GM21737 (cell line): ENCODE measurements around the gene TTC39A.
"Not testable (repeated sequence)": the region's sequence is repeated elsewhere in the genome, so short reads cannot be mapped to it uniquely, and the experiment has no call there.

Experiments used
- ATAC-seq: cut with Tn5 transposase; IDR thresholded peaks from one replicate; pipeline ENCODE4 v1.9.1; 2021; ENCODE audit warnings: mild to moderate bottlenecking, moderate library complexity; ENCODE audit not compliant: unreplicated experiment

The TTC39A gene

DNA sequence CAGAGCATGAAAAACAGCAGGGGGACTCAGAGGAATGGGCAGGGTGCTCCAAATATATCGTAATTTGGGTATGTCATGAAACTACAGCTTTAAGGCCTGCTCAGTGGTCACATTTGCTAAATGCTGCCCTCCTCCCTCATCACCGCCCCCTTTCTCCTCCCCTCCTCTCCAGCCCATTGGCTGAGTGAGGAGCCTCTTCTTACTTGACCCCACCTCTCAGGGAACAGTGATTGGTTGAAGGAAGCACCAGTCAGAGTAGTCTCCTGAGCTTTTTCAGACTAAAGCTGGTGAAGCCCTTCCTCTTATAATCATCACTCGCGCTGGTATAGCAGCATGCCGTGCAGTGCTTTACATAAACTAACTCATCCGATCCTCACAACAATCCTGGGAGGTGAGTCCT is 10.0 kb upstream of the TTC39A start:
- ATAC-seq, result no peak

DNA sequence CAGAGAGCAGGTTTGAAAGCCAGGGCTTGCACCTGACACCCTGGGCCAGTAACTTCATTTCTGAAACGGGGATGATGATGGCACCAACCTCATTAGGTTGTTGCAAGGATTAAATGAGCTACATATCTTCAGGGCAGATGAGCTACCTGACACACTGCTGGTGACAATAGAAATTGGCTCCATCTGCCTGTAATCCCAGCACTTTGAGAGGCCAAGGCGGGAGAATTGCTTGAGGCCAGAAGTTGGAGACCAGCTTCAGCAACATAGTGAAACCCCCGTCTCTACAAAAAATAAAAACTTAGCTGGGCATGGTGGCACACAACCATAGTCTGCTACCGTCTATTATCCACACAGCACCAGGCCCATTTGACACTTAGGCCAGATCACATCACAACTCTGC is 6.3 kb upstream of the TTC39A start:
- ATAC-seq, result no peak

DNA sequence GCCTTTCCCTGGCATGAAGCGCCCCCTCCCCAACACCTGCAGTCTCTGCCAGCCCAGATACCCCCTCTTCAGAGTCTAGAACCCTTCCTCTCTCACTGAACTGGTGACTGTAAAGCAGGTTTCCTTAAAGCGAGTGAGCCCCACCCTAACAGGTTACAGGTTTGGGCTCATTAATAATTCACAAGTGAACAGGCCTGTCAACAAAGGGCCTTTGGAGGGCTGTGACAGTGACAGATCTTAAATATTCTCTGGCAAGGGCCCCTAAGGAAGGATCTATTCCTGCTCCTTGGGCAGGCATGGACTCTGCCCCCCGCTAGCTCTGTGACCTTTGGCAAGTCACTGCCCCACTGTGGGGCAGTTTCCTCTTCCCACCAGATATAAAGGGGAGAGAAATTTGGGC is 5.6 kb upstream of the TTC39A start:
- ATAC-seq, result no peak

DNA sequence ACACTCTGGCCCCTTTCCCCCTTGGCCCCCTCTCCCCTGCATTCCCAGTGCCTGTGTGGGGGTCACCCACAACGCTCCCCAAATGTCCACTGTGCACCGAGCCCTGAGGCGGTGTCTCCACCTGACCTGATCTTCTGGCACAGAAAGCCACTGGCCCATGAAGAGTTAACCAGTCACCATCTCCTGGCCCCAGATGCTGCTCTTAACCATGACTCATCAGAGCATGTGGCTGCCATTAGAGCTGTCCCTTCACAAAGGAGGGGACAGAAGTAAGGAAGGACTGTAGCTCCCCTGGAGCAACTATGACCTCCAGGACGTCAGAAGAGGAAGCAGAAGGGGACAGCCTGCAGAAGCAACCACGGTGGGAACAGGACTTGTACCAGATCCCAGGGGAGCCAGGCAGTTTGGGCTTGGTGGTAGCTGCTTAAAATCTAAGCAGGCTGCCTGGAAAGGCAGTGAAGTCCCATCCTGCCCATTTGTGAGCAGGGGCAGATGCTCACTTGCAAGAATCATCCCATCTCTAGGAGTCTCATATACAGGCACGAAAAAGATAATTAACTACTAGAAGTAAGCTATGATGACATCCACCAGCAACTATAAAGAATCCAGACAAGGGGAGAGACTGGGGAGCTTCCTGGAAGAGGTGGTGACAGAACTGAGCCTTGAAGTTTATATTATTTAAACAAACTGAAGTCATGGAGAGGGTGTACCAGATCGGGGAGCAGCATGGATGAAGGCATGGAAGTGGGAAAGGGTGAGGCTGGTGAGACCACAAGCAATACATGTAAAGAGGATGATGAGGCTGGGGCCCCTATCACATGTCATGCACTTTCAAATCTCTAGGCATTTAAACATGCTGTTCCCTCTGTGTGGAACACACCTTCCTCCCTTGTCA is 1.1 kb upstream of the TTC39A start:
- ATAC-seq, result peak; percentile 45

DNA sequence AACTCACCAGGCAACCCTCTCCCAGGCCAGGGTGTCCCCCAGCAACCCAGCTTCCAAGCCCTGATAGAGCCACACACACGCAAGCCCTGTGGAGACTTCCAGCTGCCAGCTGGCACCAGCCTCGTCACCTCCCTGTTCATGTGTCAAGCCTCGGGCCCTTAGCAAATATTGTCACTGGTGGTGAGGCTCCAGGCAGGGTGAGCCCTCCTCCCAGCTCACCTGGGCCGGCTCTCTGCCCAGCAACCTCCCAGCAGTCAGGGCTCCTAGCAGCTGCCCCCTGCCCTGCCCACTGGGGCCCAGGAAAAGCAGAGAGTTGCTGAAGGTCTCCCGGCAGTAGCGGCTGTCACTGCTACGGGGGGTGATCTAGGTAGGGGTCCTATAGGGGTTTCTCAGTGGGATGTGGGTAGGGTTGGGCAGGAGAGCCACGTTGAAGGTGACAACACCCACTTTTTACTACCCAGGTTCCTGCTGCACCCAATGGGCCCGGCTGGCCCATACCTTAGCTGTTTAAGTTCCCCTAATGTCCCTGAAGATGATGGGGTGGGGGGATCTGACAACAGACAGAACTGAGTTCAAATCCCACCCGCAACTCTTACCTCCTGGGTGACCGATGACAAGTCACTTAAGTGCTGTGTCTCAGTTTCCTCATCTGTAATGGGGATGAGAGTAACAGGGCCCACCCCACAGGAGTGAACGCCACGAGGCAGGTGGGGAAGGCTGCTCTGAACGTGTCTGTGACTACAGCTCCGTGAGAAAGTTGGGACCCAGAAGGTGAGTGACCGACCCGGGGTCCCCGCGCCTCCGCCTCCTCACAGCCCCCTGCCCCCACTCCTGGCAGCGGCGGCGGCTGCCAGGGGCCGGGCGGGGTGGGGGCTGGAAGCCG is 678 bp downstream of the TTC39A start:
- no peak for ATAC-seq

DNA sequence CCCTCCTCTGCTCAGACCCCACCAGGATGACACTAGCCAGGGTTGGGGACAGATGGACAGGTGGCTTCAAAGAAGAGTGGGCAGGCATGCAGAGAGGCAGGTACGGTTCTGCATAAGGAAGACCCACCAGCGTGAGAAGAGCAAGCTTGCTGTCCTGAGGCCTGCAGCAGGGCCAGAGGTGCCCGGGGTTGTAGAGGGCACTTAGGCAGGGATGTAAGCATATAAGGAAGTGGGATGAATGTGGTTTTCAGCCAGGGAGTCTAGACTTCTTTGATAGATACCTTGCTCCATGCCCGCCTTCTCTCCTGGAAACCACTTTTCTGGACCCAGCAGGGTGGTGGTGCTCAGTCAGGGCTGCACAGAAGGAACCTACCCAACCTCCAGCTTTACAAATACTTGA is 1.4 kb downstream of the TTC39A start:
- no peak for ATAC-seq

DNA sequence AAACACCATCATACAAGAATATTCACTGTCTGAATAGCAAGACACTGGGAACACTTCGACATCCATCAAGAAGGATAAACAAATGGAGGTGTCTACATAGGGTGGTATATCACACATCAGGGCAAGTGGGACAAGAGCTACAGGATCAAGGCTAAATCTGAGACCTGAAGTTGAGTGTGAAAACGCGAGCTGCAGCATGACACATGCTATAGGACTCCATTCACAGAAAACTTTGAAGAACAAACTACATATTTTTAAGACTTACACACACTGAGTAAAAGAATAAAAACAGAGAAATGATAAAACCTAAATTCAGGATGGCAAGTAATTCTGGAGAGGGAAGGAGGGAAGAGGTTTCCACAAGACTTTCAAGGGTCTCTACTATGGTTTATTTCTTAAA is 2.1 kb downstream of the TTC39A start:
- ATAC-seq, result no peak

DNA sequence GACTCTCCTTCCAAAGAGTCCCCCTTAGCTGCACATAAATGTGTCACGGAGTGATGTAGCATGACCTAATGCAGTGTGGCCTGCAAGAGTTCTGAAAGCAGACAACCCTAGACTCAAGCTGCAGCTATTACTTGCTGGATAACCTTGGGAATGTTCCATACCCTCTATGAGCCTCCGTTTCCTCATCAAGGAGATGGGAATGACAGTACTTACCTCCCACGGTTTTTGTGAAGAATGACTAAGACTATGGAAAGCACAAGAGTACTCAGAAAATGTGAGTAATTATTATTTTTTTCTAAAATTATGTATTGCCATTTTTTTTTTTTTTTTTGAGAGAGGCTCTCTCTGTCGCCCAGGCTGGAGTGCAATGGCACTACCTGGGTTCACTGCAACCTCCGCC is 3.0 kb downstream of the TTC39A start:
- ATAC-seq, result no peak

DNA sequence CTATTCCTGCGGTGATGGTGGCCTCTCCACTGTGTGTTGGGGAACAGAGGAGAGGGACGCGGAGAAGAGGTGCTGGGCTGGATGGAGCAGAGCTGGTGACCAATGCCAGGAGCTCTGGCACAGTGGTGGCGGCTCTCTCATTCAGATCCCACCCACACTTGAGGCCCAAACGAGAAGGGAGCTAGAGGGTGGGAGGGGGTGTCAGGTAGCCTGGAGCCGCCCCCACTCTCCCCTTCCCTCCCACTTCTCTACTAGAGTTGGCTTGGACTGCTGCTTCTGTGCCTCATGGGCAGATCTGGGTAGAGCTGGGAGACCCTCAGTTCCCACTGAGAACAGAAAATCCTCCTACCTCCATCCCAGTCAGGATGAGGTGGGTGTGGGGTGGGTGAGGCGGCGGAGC is 3.5 kb downstream of the TTC39A start:
- no peak for ATAC-seq

DNA sequence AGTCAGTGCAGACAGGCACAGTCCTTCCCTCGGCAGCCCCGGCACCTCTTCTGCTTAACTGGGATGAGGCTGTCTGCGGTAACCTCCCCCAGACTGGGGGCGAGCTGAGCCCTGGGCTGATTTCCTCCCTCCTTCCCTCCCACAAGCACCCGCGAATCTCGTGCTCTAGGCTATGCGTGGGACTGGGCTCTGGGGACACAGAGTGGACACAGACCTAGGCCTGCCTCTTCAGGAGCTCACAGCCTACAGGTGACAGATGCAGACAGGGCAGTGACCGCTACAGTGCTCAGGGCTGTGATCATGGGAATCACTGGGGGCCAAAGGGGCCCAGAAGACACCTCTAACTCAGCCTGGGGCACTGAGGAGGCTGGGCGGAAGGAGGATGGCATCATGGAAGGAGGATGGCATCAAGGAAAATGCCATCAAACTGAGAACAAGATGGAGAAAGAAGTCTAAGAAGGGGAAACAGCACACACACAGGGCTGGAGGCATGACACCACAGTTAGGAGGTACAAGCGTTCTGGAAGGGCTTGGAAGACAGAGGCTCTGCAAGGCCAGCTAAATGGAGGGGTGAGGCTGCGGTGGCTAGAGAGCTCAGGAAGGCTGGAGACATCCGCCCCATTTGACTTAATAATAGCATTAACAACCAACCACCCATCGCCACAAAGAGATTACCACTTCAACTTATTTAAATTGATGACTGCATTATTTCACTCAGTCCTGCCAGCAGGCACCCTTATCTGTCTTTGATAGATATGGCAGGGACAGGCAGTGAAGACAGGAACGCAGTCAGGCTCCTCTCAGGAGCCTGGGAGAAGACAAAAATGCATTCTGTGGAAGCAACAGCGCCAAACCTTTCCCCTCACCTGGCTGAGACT is 4.2 kb downstream of the TTC39A start:
- ATAC-seq, result no peak

DNA sequence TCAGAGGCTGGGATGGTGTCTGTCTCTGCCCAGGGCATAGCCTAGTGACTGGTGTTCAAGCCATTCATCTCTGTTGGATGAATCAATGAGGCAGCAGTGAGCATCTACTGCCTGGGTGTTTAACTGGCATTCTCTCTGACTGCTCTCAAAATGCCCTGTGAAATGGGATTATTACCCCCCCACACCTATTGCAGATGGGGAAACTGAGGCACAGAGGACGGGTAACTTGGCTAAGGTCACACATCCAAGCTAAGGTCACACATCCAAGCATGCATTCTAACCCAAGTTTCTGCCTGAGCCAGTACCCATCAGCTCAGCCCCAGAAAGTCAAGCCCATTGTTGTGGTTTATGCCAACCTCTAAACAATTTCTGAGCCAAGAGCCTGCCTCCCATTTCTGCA is 5.0 kb downstream of the TTC39A start:
- no peak for ATAC-seq

DNA sequence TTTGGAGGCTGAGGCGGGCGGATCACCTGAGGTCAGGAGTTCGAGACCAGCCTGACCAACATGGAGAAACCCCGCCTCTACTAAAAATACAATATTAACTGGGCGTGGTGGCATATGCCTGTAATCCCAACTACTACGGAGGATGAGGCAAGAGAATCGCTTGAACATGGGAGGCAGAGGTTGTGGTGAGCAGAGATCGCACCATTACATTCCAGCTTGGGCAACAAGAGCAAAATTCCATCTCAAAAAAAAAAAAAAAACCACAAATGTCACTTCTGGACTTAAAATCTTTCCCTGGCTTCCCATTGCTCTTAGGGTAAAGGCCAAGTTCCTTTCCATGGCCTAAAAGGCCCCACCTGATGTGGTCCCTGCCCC is 5.4 kb downstream of the TTC39A start:
- not testable (repeated sequence) for ATAC-seq

DNA sequence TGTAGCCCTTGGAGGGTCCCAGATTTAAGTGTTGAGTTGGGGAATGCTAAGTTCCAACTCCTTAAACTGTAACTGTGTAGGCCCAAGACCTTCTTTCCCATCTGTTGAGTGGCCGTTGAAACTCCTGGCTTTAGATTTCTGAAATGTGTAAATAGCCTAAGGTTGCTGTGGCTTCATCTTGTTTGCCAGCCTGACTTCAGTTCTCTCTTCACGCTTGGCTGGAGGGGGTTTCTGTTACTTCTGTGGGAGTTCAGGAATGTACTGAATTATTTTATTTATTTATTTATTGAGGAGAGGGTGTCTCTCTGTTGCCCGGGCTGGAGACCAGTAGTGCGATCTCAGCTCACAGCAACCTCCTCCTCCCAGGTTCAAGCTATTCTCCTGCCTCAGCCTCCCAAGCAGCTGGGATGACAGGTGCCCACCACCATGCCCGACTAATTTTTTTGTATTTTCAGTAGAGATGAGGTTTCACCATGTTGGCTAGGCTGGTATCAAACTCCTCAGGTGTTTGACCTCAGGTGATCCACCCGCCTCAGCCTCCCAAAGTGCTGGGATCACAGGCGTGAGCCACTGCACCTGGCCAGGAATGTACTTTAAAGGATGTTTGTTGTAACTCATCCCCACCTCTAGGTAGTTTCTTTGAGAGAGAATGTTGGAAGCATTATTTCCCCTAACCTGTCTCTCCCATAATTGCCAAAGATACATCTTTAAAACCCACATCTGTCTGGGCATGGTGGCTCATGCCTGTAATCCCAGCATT is 5.9 kb downstream of the TTC39A start:
- no peak for ATAC-seq

DNA sequence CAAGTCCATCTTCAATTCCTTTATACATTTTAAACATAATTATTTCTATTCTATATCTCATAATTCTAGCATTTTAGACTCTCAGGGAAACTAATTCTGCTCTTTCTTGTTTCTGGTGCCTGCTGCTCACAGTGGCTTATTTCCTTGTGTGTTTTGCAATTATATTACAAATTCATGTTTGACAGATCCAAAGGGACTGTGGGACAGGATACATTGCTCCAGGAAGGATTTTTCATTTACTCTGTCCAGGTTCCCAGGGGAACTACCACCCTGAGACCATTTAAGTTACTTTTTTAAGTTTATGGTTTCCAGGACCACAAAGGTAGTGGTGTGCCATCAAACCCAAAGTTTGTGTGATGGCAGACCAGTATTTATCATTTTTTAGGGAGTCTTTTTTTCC is 6.6 kb downstream of the TTC39A start:
- ATAC-seq, result no peak

DNA sequence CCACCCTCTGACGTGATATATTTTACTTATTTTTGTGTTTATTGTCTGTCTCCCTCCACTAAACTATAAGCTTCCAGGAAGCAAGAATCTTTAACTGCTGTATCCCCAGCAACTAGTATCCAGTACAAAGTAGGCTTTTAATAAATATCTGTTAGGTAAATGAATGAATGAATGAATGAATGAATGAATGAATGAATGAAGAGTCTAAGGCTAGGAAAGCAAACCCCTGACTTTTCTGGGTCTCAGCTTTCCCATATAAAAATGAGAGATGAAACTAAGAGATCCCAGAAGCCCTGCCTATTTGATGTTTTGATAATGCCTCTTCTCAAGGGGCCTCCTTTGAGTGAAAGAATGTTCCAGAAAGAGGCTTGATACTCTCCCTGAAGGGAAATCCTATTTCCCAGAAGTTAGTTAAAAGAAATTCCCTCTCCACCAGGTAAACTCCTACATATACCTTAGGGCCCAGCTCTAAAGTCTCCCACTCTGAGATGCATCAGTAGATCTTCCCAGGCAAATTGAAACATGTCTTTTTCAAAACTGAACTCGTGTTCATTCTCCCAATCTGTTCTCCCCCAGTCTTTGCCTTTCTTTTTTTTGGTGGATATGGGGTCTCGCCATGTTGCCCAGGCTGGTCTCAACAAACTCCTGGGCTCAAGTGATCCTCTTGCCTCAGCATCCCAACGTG is 7.8 kb downstream of the TTC39A start:
- no peak for ATAC-seq

DNA sequence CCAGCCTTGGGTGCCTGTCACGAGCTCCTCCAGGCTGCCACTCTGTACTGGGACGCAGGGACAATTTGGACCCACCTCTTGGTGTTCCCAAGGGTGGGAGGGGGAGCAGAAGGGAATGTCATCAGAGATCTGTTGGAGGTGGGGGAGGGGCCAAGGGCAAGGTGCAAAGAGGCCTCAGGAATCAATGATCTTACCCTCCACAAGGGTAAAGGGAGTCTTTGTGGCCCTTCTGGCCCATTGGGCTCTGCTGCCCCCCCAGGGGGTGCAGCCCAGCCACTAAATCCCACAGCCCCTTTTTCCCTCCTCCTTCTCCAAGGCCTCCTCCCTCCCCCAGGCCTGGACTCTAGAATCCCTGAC is 8.5 kb downstream of the TTC39A start:
- no peak for ATAC-seq

DNA sequence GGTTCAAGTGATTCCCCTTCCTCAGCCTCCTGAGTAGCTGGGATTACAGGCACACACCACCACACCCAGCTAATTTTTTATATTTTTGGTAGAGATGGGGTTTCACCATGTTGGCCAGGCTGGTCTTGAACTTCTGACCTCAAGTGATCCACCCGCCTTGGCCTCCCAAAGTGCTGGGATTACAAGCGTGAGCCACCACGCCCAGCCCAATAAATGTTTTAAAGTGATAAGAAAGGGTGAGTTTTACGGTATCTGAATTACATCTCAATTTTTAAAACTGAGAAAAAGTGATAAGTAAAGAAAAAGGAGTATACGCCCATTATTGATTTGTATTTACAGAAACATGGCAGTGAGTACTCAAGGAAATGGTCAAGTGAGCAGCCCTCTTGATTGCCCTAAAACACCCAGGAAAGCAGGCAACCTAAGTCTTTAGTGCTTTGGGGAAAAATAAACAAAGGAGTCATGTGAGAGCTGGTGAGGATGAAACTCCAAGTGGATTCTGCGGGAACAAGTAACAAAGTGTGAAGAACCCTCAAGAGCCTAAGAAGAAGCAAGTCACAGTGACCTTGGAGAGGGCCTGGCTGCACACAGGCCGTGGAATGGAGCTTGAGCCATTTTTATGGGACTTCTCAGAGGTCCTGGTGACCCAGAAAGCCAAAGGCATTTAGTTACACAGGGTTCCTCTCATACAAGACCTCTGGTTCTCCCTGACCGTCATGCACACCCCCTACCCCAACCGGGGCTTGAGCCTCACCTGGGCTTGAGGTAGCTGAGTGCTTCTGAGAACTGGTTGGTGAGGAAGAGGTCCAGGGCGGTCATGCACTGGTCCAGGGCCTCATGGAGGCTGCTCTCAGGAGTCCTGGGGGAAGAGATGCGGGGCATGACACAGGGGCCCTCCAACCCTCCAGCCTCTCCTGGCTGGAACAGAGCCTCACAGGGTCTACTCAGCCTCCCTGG is 9.1 kb downstream of the TTC39A start:
- no peak for ATAC-seq

DNA sequence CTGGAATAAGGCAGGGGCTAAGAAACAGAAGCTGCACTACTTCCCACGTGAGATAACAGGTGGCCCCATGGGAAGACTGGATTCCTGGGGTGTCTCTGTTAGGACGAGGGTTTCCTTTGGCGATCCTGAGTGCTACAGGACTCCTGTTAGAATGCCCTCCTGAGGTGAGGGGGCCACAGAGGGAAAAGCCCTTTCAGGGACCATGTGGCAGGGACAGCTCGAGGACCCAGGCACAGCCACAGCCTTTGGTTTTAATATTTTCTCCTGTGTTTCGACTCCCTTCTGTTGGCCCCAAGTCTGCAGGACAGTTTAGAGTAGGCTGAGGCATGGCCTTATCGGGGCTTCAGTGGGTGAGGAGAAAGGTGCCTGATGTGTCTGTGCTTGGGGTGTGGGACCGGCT is 12.6 kb downstream of the TTC39A start:
- no peak for ATAC-seq

DNA sequence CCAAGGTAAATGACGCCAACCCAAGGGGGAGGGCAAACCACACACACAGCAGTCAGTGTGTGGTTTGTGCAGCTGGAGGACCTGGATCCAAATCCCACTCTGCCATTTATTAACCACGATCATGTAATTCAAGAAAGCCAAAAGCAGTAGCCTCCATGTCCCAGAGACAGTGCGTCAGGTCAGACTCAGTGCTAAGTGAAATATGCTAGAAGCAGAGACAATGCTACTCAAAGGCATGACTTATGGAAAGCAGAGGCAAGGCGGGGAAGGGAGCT is 13.6 kb downstream of the TTC39A start:
- no peak for ATAC-seq
